K562 (cell line): ENCODE data around the gene MAN1A1. TPM values are rescaled to one million over a fixed set of nuclear protein-coding genes. Genes with fewer than 3 reads are reported as not detected.
A peak's percentile ranks its signal among the peaks of the same experiment; 100 is the strongest.

Source experiments
- ATAC-seq: fragments of 200-7000 bp; cut with Tn5 transposase; 3 replicates; pipeline ENCODE4 v1.9.1; 2020; ENCODE audit warnings: moderate library complexity
- BruUV-seq: library from RNA; stranded (reverse); fragments of 400-500 nt; replicated peaks from 2 replicates; lab custom pipeline; 2021; lab: Mats Ljungman, UMichigan
- CTCF ChIA-PET: fragments of 300-600 bp; formaldehyde crosslinking; extraction: SDS; loops from one replicate; lab custom pipeline; 2021; ENCODE audit warnings: low intra/inter-chr PET ratio; lab: Yijun Ruan, JAX
- POLR2A ChIA-PET: fragments of 300-600, 350-650 bp; sonication (Branson Sonifier 250); formaldehyde crosslinking; extraction: SDS; loops from one replicate; lab custom pipeline; 2021; ENCODE audit warnings: antibody characterized with exemption, inconsistent platforms; lab: Yijun Ruan, JAX
- DNase-seq, 4 experiments: peaks; one replicate each; pipeline versions ENCODE4 v3.0.0 to v3.0.0-alpha.2; 2011 to 2018; ENCODE audit warnings: low spot score in 3 of 4, mixed read lengths in 3 of 4; ENCODE audit errors: extremely low read depth in 1 of 4
- FAIRE-seq: peaks from 2 replicates; lab custom pipeline; 2011; peaks lifted over from hg19 to GRCh38; lab: Jason Lieb, UNC
- H2AFZ ChIP-seq: 2 replicates; pipeline ENCODE4 v1.6.0; 2011; ENCODE audit warnings: low read depth, low read length, control low read depth, inconsistent platforms
- H3K27ac ChIP-seq: fragments of 200-600 bp; 3 replicates; pipeline ENCODE4 v1.8.0; 2011; ENCODE audit warnings: low read depth, mild to moderate bottlenecking, control low read depth, inconsistent platforms, low read length, moderate library complexity, mixed read lengths; ENCODE audit errors: extremely low read depth
- H3K27me3 ChIP-seq, 2 experiments: fragments of 300-600 bp in 1 of 2; 2 replicates in 1 of 2; 3 replicates in 1 of 2; pipeline versions ENCODE4 v1.6.0 to v1.8.0; 2011; ENCODE audit warnings: inconsistent platforms in 2 of 2, low read length in 2 of 2, mild to moderate bottlenecking in 1 of 2, mixed read lengths in 1 of 2, moderate library complexity in 1 of 2; ENCODE audit not compliant: control insufficient read depth in 2 of 2, insufficient read depth in 2 of 2
- H3K36me3 ChIP-seq: fragments of 300-600 bp; 3 replicates; pipeline ENCODE4 v1.8.0; 2011; ENCODE audit warnings: mild to moderate bottlenecking, low read length, inconsistent platforms; ENCODE audit not compliant: control insufficient read depth, insufficient read depth
- H3K4me1 ChIP-seq, 2 experiments: fragments of 200-600 bp in 1 of 2; replicated peaks in 1 of 2; 2 replicates in 1 of 2; 3 replicates in 1 of 2; pipeline versions ENCODE4 v1.5.1 to v1.8.0; 2011; ENCODE audit warnings: inconsistent platforms in 2 of 2, low read length in 2 of 2, mild to moderate bottlenecking in 1 of 2, mixed read lengths in 1 of 2, moderate library complexity in 1 of 2; ENCODE audit not compliant: control insufficient read depth in 2 of 2, insufficient read depth in 2 of 2
- H3K4me2 ChIP-seq: 2 replicates; pipeline ENCODE4 v1.6.1; 2011; ENCODE audit warnings: low read length, control low read depth, inconsistent platforms, mixed read lengths; ENCODE audit not compliant: insufficient read depth
- H3K4me3 ChIP-seq: fragments of 200-600 bp; sonication (generic), shearing (Covaris generic); 2 replicates; pipeline ENCODE4 v1.5.1; 2016; ENCODE audit warnings: control low read depth, inconsistent platforms
- H3K79me2 ChIP-seq: fragments of 200-600 bp; 3 replicates; pipeline ENCODE4 v1.8.0; 2011; ENCODE audit warnings: low read length, inconsistent platforms; ENCODE audit not compliant: control insufficient read depth, insufficient read depth
- H3K9ac ChIP-seq, 2 experiments: 2 replicates each; pipeline versions ENCODE4 v1.6.0 to v1.6.1; 2011; ENCODE audit warnings: low read depth in 2 of 2, low read length in 2 of 2, control low read depth in 1 of 2, inconsistent platforms in 1 of 2, mild to moderate bottlenecking in 1 of 2, mixed read lengths in 1 of 2; ENCODE audit not compliant: insufficient read depth in 1 of 2
- H3K9me1 ChIP-seq: one replicate; pipeline ENCODE4 v1.6.0; 2011; ENCODE audit warnings: inconsistent platforms, mild to moderate bottlenecking, low read length, moderate library complexity; ENCODE audit not compliant: control insufficient read depth, insufficient read depth
- H3K9me3 ChIP-seq: replicated peaks from 2 replicates; pipeline ENCODE4 v1.5.1; 2011; ENCODE audit warnings: low read depth, low read length, inconsistent platforms; ENCODE audit not compliant: control insufficient read depth, insufficient read depth
- H4K20me1 ChIP-seq: replicated peaks from 2 replicates; pipeline ENCODE4 v1.6.1; 2011; ENCODE audit warnings: low read length, inconsistent platforms, mixed read lengths; ENCODE audit not compliant: control insufficient read depth, insufficient read depth
- BRD4 ChIP-seq: fragments of 200-600 bp; sonication (generic); IDR thresholded peaks from 2 replicates; pipeline ENCODE4 v1.6.1; 2017; ENCODE audit warnings: inconsistent platforms
- E2F3 ChIP-seq: fragments of 250-450 bp; sonication (Bioruptor Pico); IDR thresholded peaks from 2 replicates; pipeline ENCODE4 v1.4.0; 2020; ENCODE audit warnings: mild to moderate bottlenecking
- EGR1 ChIP-seq: fragments of 450-650 bp; conservative IDR thresholded peaks from 2 replicates; pipeline ENCODE4 v1.6.1; 2017; ENCODE audit warnings: mild to moderate bottlenecking
- MYNN ChIP-seq, 2 experiments: sonication (generic); formaldehyde crosslinking in 1 of 2; IDR thresholded peaks; 2 replicates each; pipeline versions ENCODE4 v1.5.0 to v1.6.1; 2016 to 2020; ENCODE audit warnings: antibody characterized with exemption in 1 of 2, missing genetic modification reagents in 1 of 2
- NR3C1 ChIP-seq: sonication (generic); formaldehyde crosslinking; IDR thresholded peaks from 2 replicates; pipeline ENCODE4 v1.8.1; 2022; ENCODE audit warnings: missing genetic modification reagents
- PHF8 ChIP-seq: fragments of 200-600 bp; sonication (generic); IDR thresholded peaks from 2 replicates; pipeline ENCODE4 v1.6.1; 2012; ENCODE audit warnings: mixed run types, mild to moderate bottlenecking, inconsistent platforms, low read length, moderate library complexity, borderline replicate concordance
- POLR2B ChIP-seq: fragments of 450-650 bp; IDR thresholded peaks from 2 replicates; pipeline ENCODE4 v1.6.1; 2018; ENCODE audit warnings: low read depth; ENCODE audit not compliant: partially characterized antibody
- RREB1 ChIP-seq: fragments of 250-450 bp; sonication (Bioruptor Pico); IDR thresholded peaks from 2 replicates; pipeline ENCODE4 v1.4.0; 2020
- WHSC1 ChIP-seq: IDR thresholded peaks from one replicate; pipeline ENCODE4 v1.6.1; 2012; ENCODE audit warnings: low read length, control low read depth, inconsistent platforms
- ZBTB33 ChIP-seq: sonication (generic); formaldehyde crosslinking; IDR thresholded peaks from 2 replicates; pipeline ENCODE4 v1.8.1; 2023; ENCODE audit warnings: mild to moderate bottlenecking, missing genetic modification reagents
- ZKSCAN8 ChIP-seq: fragments of 200-800 bp; sonication (Bioruptor generic); IDR thresholded peaks from 2 replicates; pipeline ENCODE4 v1.6.1; 2016; ENCODE audit warnings: missing genetic modification characterization, missing compliant biosample characterization
- ZNF77 ChIP-seq: fragments of 250-450 bp; sonication (Bioruptor Pico); IDR thresholded peaks from 2 replicates; pipeline ENCODE4 v1.5.0; 2020
- WGBS: fragments of 100-300 bp; shearing (Covaris generic); methylation state at CpG from one replicate; pipeline ENCODE4 v1.1.6; 2016; ENCODE audit warnings: low coverage, mixed read lengths; ENCODE audit not compliant: insufficient coverage; ENCODE audit errors: missing lambda C conversion rate; 5-methylcytosine and 5-hydroxymethylcytosine counted together
- in situ Hi-C: fragments of 300-500 bp; cut with MboI; formaldehyde crosslinking; loops from 4 replicates; pipeline ENCODE4 v1.15.0; 2018; ENCODE audit warnings: inconsistent platforms, mixed read lengths
- intact Hi-C: fragments of 100-400 bp; cut with micrococcal nuclease; formaldehyde crosslinking; loops from 2 replicates; pipeline ENCODE4 v1.14.2; 2022
- polyA plus RNA-seq, 8 experiments: library from polyadenylated mRNA; depleted of rRNA in 4 of 8; stranded (reverse) in 5 of 8; unstranded in 3 of 8; fragments of >200 nt; fragmentation: Nextera tagmentation in 2 of 8; fragmentation: Illumina TruSeq in 1 of 8; extraction: Ambion mirVana in 2 of 8; extraction: Trizol in 1 of 8; gene quantifications; 2 replicates each; pipeline versions ENCODE4 v1.2.1 to v1.2.3, GENCODE V29; 2011 to 2014; ENCODE audit warnings: inconsistent platforms in 1 of 8, missing spikeins in 1 of 8
- total RNA-seq, 7 experiments: library from RNA; depleted of rRNA in 6 of 7; stranded (reverse); fragments of >200 nt in 6 of 7; fragmentation: Illumina TruSeq in 2 of 7; extraction: Trizol in 2 of 7; gene quantifications; 2 replicates each; pipeline versions ENCODE4 v1.2.1 to v1.2.3, GENCODE V29; 2011 to 2021; ENCODE audit warnings: low replicate concordance in 1 of 7
- TF ChIP-seq, protein P1 (sequence below): fragments of 250-450 bp; sonication (Bioruptor Pico); IDR thresholded peaks from 2 replicates; pipeline ENCODE4 v1.8.0; 2021; ENCODE audit warnings: moderate library complexity, mild to moderate bottlenecking, inconsistent platforms

Gene MAN1A1
- total and polyA plus RNA-seq, 9 of the 15 experiments (the other 6 are each of a cell fraction or from before 2014, with no cell fraction given): 24.5 to 78.4 (median 59.7) TPM

- peaks cover 63% of the 10 kb centered on the region for H3K79me2 ChIP-seq
- 65% methylated on average over 7 of the region's 7 CpGs for WGBS
- CTCF ChIA-PET: no interaction called here
- FAIRE-seq: peak; percentile 100
- no peak overlapping the region for H2AFZ ChIP-seq
- no peaks in the 10 kb centered on the region for H3K9me1 ChIP-seq
- no peak for DNase-seq
- H3K9me3 ChIP-seq: no peaks in the 10 kb centered on the region
- no peaks in the 10 kb centered on the region for H4K20me1 ChIP-seq
- POLR2A ChIA-PET: no interaction called here
- H3K4me1 ChIP-seq: no peaks in the 10 kb centered on the region
- in situ Hi-C loops (no loop called here), intact Hi-C loops (no loop called here)
- no peak overlapping the region for H3K4me3 ChIP-seq
- no peak overlapping the region for H3K4me2 ChIP-seq
- H3K9ac ChIP-seq: no peak overlapping the region
- H3K27ac ChIP-seq: no peak overlapping the region
- no TSS peak for BruUV-seq
- H3K36me3 ChIP-seq: peaks cover 76% of the 10 kb centered on the region
- no peak for ATAC-seq
- H3K27me3 ChIP-seq: no peaks in the 10 kb centered on the region
- no peak for TF ChIP-seq EGR1
- no peak for TF ChIP-seq ZNF77 (CRISPR knock-in tag)
- TF ChIP-seq PHF8: no peak
- no peak for TF ChIP-seq RREB1 (CRISPR knock-in tag)
- no peak for TF ChIP-seq BRD4
- no peak for TF ChIP-seq MYNN (IDR thresholded peaks at IDR 0.05)
- no peak for TF ChIP-seq MYNN (CRISPR knock-in tag; IDR thresholded peaks at IDR 0.05)
- no peak for TF ChIP-seq E2F3
- TF ChIP-seq, protein P1, sequence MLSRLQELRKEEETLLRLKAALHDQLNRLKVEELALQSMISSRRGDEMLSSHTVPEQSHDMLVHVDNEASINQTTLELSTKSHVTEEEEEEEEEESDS (CRISPR knock-in tag): no peak
- TF ChIP-seq POLR2B: no peak
- no peak for TF ChIP-seq ZBTB33
- TF ChIP-seq ZKSCAN8 (CRISPR knock-in tag): no peak
- TF ChIP-seq WHSC1: no peak
- TF ChIP-seq NR3C1 (CRISPR knock-in tag): no peak
Observed at GRCh38 chr6:119237177-119237715, 112.3 kb downstream of the MAN1A1 start.
